Progenitor cell of endocrine pancreas (in vitro differentiated cells): ENCODE results near the gene IBSP. TPM values are rescaled to one million over a fixed set of nuclear protein-coding genes. Genes with fewer than 3 reads are reported as not detected.

Experiments used
- DNase-seq: peaks from one replicate; pipeline ENCODE4 v3.0.0; 2021; ENCODE audit warnings: low spot score; ENCODE audit not compliant: unreplicated experiment
- H3K27ac Mint-ChIP-seq: 2 replicates; pipeline ENCODE4 v1.8.0; 2021; ENCODE audit warnings: mild to moderate bottlenecking, moderate library complexity, mixed read lengths
- H3K27me3 Mint-ChIP-seq: 2 replicates; pipeline ENCODE4 v1.8.0; 2021; ENCODE audit warnings: mixed read lengths
- H3K36me3 Mint-ChIP-seq: 2 replicates; pipeline ENCODE4 v1.8.0; 2022; ENCODE audit warnings: mixed read lengths; ENCODE audit not compliant: insufficient read depth
- H3K4me1 Mint-ChIP-seq: 2 replicates; pipeline ENCODE4 v1.8.0; 2021; ENCODE audit warnings: low read depth, mixed read lengths
- H3K4me3 Mint-ChIP-seq: 2 replicates; pipeline ENCODE4 v1.8.0; 2021; ENCODE audit warnings: low read depth, mild to moderate bottlenecking, moderate library complexity, mixed read lengths
- H3K9me3 Mint-ChIP-seq: 2 replicates; pipeline ENCODE4 v1.8.0; 2021; ENCODE audit warnings: low read depth, mixed read lengths
- CTCF ChIP-seq: fragments of 200-600 bp; sonication (generic); IDR thresholded peaks from one replicate; pipeline ENCODE4 v1.5.0; 2021; ENCODE audit warnings: antibody characterized with exemption, mild to moderate bottlenecking; ENCODE audit not compliant: unreplicated experiment
- total RNA-seq: library from RNA; stranded (reverse); gene quantifications from 2 replicates; pipeline ENCODE4 v1.2.1, GENCODE V29; 2021

Gene IBSP
- total RNA-seq, 1 donor from 2014 or later = not detected

- DNase-seq = no peak
- Mint-ChIP-seq H3K27ac (no peak overlapping the region), H3K27me3 (peaks cover 14% of the 10 kb centered on the region), H3K9me3 (no peaks in the 10 kb centered on the region), H3K36me3 (no peaks in the 10 kb centered on the region), H3K4me3 (no peak overlapping the region), H3K4me1 (peaks cover 8% of the 10 kb centered on the region)
- no peak for TF ChIP-seq CTCF
Observed at GRCh38 chr4:87840149-87840548, 40.8 kb downstream of the IBSP start.

- peaks cover 36% of the 10 kb centered on the region for H3K27me3 Mint-ChIP-seq
- no peaks in the 10 kb centered on the region for H3K9me3 Mint-ChIP-seq
- no peaks in the 10 kb centered on the region for H3K36me3 Mint-ChIP-seq
- no peak overlapping the region for H3K27ac Mint-ChIP-seq
- DNase-seq = no peak
- H3K4me3 Mint-ChIP-seq = no peak overlapping the region
- peaks cover 9% of the 10 kb centered on the region for H3K4me1 Mint-ChIP-seq
- TF ChIP-seq CTCF = no peak
Observed at GRCh38 chr4:87843936-87844335, 44.6 kb downstream of the IBSP start.

- peaks cover 36% of the 10 kb centered on the region for H3K27me3 Mint-ChIP-seq
- H3K4me1 Mint-ChIP-seq = peaks cover 8% of the 10 kb centered on the region
- H3K36me3 Mint-ChIP-seq = no peaks in the 10 kb centered on the region
- no peak for DNase-seq
- no peak for TF ChIP-seq CTCF
- H3K4me3 Mint-ChIP-seq = no peak overlapping the region
- H3K27ac Mint-ChIP-seq = no peak overlapping the region
- no peaks in the 10 kb centered on the region for H3K9me3 Mint-ChIP-seq
Observed at GRCh38 chr4:87844452-87844851, 45.1 kb downstream of the IBSP start.

GRCh38 chr4:87846226-87846625, 46.9 kb downstream of the IBSP start:
- H3K4me1 Mint-ChIP-seq = peaks cover 2% of the 10 kb centered on the region

GRCh38 chr4:87848622-87849351, 49.4 kb downstream of the IBSP start:
- Mint-ChIP-seq H3K36me3 (no peaks in the 10 kb centered on the region), H3K27me3 (peaks cover 27% of the 10 kb centered on the region), H3K27ac (no peak overlapping the region), H3K9me3 (no peaks in the 10 kb centered on the region), H3K4me3 (no peak overlapping the region), H3K4me1 (peaks cover 7% of the 10 kb centered on the region)
- TF ChIP-seq CTCF = peak; percentile 71
- no peak for DNase-seq

More at GRCh38 chr4:87846226-87846625, 46.9 kb downstream of the IBSP start:
- Mint-ChIP-seq H3K27ac (no peak overlapping the region), H3K27me3 (peaks cover 36% of the 10 kb centered on the region), H3K4me3 (no peak overlapping the region), H3K9me3 (no peaks in the 10 kb centered on the region), H3K36me3 (no peaks in the 10 kb centered on the region)
- no peak for DNase-seq
- TF ChIP-seq CTCF = no peak
